ENCODE measurements around the gene CH25H. TPM values are rescaled to one million over a fixed set of nuclear protein-coding genes. Genes with fewer than 3 reads are reported as not detected.

The CH25H gene
- total and polyA plus RNA-seq, 10 of the 15 experiments (the other 5 are each of a cell fraction or from before 2014, with no cell fraction given): not detected

DNA sequence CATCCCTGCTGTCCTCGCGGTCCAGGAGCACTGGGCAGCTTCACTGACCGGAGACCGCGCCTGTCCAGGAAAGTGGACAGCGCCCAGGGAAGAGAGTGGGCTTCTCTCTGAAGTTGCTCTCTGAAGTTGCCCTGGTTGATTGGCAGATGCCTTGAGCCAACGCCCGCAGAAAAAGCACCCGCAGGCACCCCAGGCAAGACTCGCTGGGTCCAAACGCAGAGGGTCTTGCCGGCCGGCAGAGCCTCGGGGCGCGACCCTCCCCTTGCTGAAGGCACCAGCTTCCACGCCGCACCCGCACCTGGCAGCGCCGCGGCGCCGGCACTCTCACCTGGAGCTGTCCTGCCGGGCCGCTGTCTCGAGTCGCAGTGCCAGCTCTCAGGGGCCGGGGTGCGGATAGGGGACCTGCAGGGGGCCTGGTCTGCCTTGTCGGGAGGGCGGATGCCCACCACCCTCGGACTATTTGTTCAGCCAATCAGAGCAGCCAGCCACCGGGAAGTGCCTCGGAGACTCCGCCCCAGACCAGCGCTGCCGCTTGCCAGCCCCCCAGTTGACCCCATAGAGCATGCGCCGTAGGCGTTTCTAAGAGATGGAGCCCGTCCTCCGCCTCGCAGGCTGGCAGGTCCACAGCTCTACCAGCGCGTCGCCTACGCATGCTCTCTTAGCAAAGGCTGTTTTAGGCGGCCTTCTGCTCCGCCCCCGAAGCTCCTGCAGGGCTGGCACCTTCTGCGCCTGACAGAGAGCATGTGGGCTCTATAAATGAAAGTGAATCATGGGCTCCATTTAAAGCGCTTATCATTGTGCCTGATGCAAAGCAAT, 44.5 kb upstream of the CH25H start, which contains the start of gene LIPA (continued):
- TF ChIP-seq, protein P1, sequence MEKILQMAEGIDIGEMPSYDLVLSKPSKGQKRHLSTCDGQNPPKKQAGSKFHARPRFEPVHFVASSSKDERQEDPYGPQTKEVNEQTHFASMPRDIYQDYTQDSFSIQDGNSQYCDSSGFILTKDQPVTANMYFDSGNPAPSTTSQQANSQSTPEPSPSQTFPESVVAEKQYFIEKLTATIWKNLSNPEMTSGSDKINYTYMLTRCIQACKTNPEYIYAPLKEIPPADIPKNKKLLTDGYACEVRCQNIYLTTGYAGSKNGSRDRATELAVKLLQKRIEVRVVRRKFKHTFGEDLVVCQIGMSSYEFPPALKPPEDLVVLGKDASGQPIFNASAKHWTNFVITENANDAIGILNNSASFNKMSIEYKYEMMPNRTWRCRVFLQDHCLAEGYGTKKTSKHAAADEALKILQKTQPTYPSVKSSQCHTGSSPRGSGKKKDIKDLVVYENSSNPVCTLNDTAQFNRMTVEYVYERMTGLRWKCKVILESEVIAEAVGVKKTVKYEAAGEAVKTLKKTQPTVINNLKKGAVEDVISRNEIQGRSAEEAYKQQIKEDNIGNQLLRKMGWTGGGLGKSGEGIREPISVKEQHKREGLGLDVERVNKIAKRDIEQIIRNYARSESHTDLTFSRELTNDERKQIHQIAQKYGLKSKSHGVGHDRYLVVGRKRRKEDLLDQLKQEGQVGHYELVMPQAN (conservative IDR thresholded peaks at IDR 0.05): peak; percentile 46; the same call in 1 of the 2 replicates
- 0 out of 2 replicates have a peak, but pooled peaks have one; percentile 34 for TF ChIP-seq ASH2L (IDR thresholded peaks at IDR 0.05; ENCODE audit: borderline replicate concordance, low read depth)
- TF ChIP-seq CHD2 (IDR thresholded peaks at IDR 0.05; ENCODE audit: borderline replicate concordance, low read depth, low read length): no peak
- no peak for TF ChIP-seq RCOR1 (conservative IDR thresholded peaks at IDR 0.05; ENCODE audit: low read depth, low read length)
- TF ChIP-seq NFYB (IDR thresholded peaks at IDR 0.05; ENCODE audit: insufficient read depth, low read depth, low read length): peak; percentile 94
- TF ChIP-seq STAT1 (conservative IDR thresholded peaks at IDR 0.05): peak; percentile 65
- peak; percentile 53; the same call in 1 of the 2 replicates for TF ChIP-seq NR2F1 (conservative IDR thresholded peaks at IDR 0.05)
- TF ChIP-seq, protein P2, sequence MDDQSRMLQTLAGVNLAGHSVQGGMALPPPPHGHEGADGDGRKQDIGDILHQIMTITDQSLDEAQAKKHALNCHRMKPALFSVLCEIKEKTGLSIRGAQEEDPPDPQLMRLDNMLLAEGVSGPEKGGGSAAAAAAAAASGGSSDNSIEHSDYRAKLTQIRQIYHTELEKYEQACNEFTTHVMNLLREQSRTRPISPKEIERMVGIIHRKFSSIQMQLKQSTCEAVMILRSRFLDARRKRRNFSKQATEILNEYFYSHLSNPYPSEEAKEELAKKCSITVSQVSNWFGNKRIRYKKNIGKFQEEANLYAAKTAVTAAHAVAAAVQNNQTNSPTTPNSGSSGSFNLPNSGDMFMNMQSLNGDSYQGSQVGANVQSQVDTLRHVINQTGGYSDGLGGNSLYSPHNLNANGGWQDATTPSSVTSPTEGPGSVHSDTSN (IDR thresholded peaks at IDR 0.05; ENCODE audit: insufficient replicate concordance, low read depth, low read length): no peak
- peak; percentile 32; the same call in 1 of the 2 replicates for TF ChIP-seq MXI1 (IDR thresholded peaks at IDR 0.05; ENCODE audit: low read depth, low read length)
- TF ChIP-seq TAF1 (IDR thresholded peaks at IDR 0.05; ENCODE audit: borderline replicate concordance, low read depth, low read length): 0 out of 2 replicates have a peak, but pooled peaks have one; percentile 12
- peak; percentile 42 for TF ChIP-seq DPF2 (IDR thresholded peaks at IDR 0.05)
- TF ChIP-seq, protein P3, sequence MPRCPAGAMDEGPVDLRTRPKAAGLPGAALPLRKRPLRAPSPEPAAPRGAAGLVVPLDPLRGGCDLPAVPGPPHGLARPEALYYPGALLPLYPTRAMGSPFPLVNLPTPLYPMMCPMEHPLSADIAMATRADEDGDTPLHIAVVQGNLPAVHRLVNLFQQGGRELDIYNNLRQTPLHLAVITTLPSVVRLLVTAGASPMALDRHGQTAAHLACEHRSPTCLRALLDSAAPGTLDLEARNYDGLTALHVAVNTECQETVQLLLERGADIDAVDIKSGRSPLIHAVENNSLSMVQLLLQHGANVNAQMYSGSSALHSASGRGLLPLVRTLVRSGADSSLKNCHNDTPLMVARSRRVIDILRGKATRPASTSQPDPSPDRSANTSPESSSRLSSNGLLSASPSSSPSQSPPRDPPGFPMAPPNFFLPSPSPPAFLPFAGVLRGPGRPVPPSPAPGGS (IDR thresholded peaks at IDR 0.05; ENCODE audit: borderline replicate concordance, insufficient read depth, low read depth, low read length, poor library complexity, severe bottlenecking): no peak
- TF ChIP-seq LARP7 (IDR thresholded peaks at IDR 0.05): peak; percentile 63; the same call in 1 of the 2 replicates
- peak; percentile 66; the same call in 1 of the 2 replicates for TF ChIP-seq GATAD2B (conservative IDR thresholded peaks at IDR 0.05; ENCODE audit: low read depth)
- no peak for TF ChIP-seq TCF12 (IDR thresholded peaks at IDR 0.05; ENCODE audit: low read depth, low read length)
- TF ChIP-seq BHLHE40 (IDR thresholded peaks at IDR 0.05; ENCODE audit: borderline replicate concordance in 1 of 2, low read depth in 2 of 2, low read length in 1 of 2): peak in 1 of 2 experiments; percentile 23; a peak in 1 of 4 replicates
- peak; percentile 84 for TF ChIP-seq POLR2A (IDR thresholded peaks at IDR 0.05; ENCODE audit: low read depth, low read length)
- peak; percentile 71; the same call in 1 of the 2 replicates for TF ChIP-seq HDGF (IDR thresholded peaks at IDR 0.05)
- TF ChIP-seq PAX5 (IDR thresholded peaks at IDR 0.05; ENCODE audit: borderline replicate concordance, low read depth, low read length): no peak
- peak; percentile 26; the same call in 1 of the 2 replicates for TF ChIP-seq IKZF1 (conservative IDR thresholded peaks at IDR 0.05)
- no peak for TF ChIP-seq FOS (IDR thresholded peaks at IDR 0.05; ENCODE audit: borderline replicate concordance, extremely low read depth, insufficient read length)
- no peak for TF ChIP-seq CBFB (IDR thresholded peaks at IDR 0.05; ENCODE audit: low read depth)
- TF ChIP-seq ZNF207 (IDR thresholded peaks at IDR 0.05; ENCODE audit: borderline replicate concordance): 0 out of 2 replicates have a peak, but pooled peaks have one; percentile 70
- 0 out of 2 replicates have a peak, but pooled peaks have one; percentile 29 for TF ChIP-seq RB1 (IDR thresholded peaks at IDR 0.05; ENCODE audit: borderline replicate concordance)
- TF ChIP-seq EGR1 (IDR thresholded peaks at IDR 0.05; ENCODE audit: borderline replicate concordance in 1 of 2, low read depth in 2 of 2, low read length in 2 of 2): peak in 1 of 2 experiments; percentile 59; a peak in 1 of 3 replicates
